Lung (tissue), 12 donors: ENCODE data around the gene POPDC2. TPM values are rescaled to one million over a fixed set of nuclear protein-coding genes. Genes with fewer than 3 reads are reported as not detected.
A peak's percentile ranks its signal among the peaks of the same experiment; 100 is the strongest.

Experiments used
- ATAC-seq: fragments of 200-7000 bp; cut with Tn5 transposase; one replicate; pipeline ENCODE4 v1.9.1; 2020; ENCODE audit warnings: moderate number of reproducible peaks; ENCODE audit not compliant: insufficient read depth, low FRiP score
- DNase-seq, 3 donors: peaks; one replicate each; pipeline ENCODE4 v3.0.0-alpha.2; 2013 to 2017
- H3K27ac ChIP-seq, 2 donors: one replicate each; pipeline ENCODE4 v1.5.1; 2013; ENCODE audit warnings: mild to moderate bottlenecking in 2 of 2, moderate library complexity in 2 of 2, control low read depth in 1 of 2, inconsistent platforms in 1 of 2, low read depth in 1 of 2, low read length in 1 of 2
- H3K27me3 ChIP-seq, 3 donors: one replicate each; pipeline ENCODE4 v1.5.1; 2013; ENCODE audit warnings: low read length in 2 of 3; ENCODE audit not compliant: control insufficient read depth in 3 of 3, insufficient read depth in 3 of 3
- H3K36me3 ChIP-seq, 4 donors: one replicate each; pipeline ENCODE4 v1.5.1; 2013; ENCODE audit warnings: low read length in 4 of 4, mild to moderate bottlenecking in 1 of 4, moderate library complexity in 1 of 4; ENCODE audit not compliant: control insufficient read depth in 4 of 4, insufficient read depth in 4 of 4
- H3K4me1 ChIP-seq, 5 donors: one replicate each; pipeline ENCODE4 v1.5.1; 2013; ENCODE audit warnings: low read length in 5 of 5, mild to moderate bottlenecking in 2 of 5, moderate library complexity in 1 of 5; ENCODE audit not compliant: control insufficient read depth in 5 of 5, insufficient read depth in 5 of 5
- H3K4me3 ChIP-seq: one replicate; pipeline ENCODE4 v1.5.1; 2013; ENCODE audit warnings: mild to moderate bottlenecking, control low read depth, moderate library complexity
- H3K9ac ChIP-seq, 2 donors: one replicate each; pipeline ENCODE4 v1.5.1; 2013; ENCODE audit warnings: low read length in 2 of 2, control low read depth in 1 of 2; ENCODE audit not compliant: insufficient read depth in 1 of 2
- H3K9me3 ChIP-seq, 4 donors: one replicate each; pipeline ENCODE4 v1.5.1; 2013; ENCODE audit warnings: low read length in 3 of 4, mild to moderate bottlenecking in 1 of 4, moderate library complexity in 1 of 4; ENCODE audit not compliant: control insufficient read depth in 4 of 4, insufficient read depth in 3 of 4
- CTCF ChIP-seq: IDR thresholded peaks from 2 replicates; pipeline ENCODE4 v1.5.1; 2012; ENCODE audit warnings: mild to moderate bottlenecking; ENCODE audit errors: control extremely low read depth, extremely low read depth
- WGBS, 2 donors: extraction: QIAGEN DNeasy Blood & Tissue Kit; methylation state at CpG; one replicate each; pipeline ENCODE4 v1.1.7; 2013; 5-methylcytosine and 5-hydroxymethylcytosine counted together
- polyA plus RNA-seq, 2 donors: library from polyadenylated mRNA; stranded (reverse); fragments of 200-250 nt; gene quantifications; one replicate each; pipeline ENCODE4 v1.2.1, GENCODE V29; 2013
- total RNA-seq, 2 donors: library from RNA; depleted of rRNA in 1 of 2; stranded (reverse); fragments of >200 nt in 1 of 2; gene quantifications; one replicate each; pipeline ENCODE4 v1.2.1, GENCODE V29; 2014 to 2021
- donor health status: control.
- donor health status: control.
- donor health status: Bipolar disorder and iron deficiency.
- donor health status: healthy.
- donor health status: DM: yes; HTN: yes; CAD: no.

The POPDC2 gene
- total and polyA plus RNA-seq, 4 donors, result 1.6 to 3.0 (median 2.0) TPM

GRCh38 chr3:119628390-119628789 lies 32.0 kb downstream of the POPDC2 start:
- WGBS, 2 donors, result 44 to 75% methylated on average over 4 of the region's 4 CpGs

GRCh38 chr3:119627461-119627860 lies 32.9 kb downstream of the POPDC2 start:
- DNase-seq (no peak), ATAC-seq (no peak)
- WGBS, 2 donors, result 33 to 54% methylated on average over 8 of the region's 8 CpGs
- Histone ChIP-seq H3K9ac (no peak overlapping the region), H3K27ac (peak overlapping the region in 1 of 2 donors; percentile 57), H3K27me3 (no peaks in the 10 kb centered on the region), H3K4me1 (peaks cover 0 to 13% (median 0%) of the 10 kb centered on the region in 5 donors), H3K9me3 (no peaks in the 10 kb centered on the region), H3K4me3 (no peak overlapping the region), H3K36me3 (no peaks in the 10 kb centered on the region)
- TF ChIP-seq CTCF, result no peak

More at GRCh38 chr3:119628390-119628789, 32.0 kb downstream of the POPDC2 start:
- no peaks in the 10 kb centered on the region for H3K9me3 ChIP-seq
- no peaks in the 10 kb centered on the region for H3K27me3 ChIP-seq
- H3K27ac ChIP-seq, result peak overlapping the region in 1 of 2 donors; percentile 58
- DNase-seq, result no peak
- H3K9ac ChIP-seq, result no peak overlapping the region
- no peak for ATAC-seq
- no peak overlapping the region for H3K4me3 ChIP-seq
- H3K36me3 ChIP-seq, result no peaks in the 10 kb centered on the region
- H3K4me1 ChIP-seq, result peaks cover 0 to 13% (median 0%) of the 10 kb centered on the region in 5 donors
- no peak for TF ChIP-seq CTCF

GRCh38 chr3:119626196-119626595 lies 34.2 kb downstream of the POPDC2 start:
- WGBS, 2 donors, result 82 to 90% methylated on average over 1 of the region's 1 CpG
- Histone ChIP-seq H3K27me3 (no peaks in the 10 kb centered on the region), H3K4me1 (peaks cover 0 to 13% (median 0%) of the 10 kb centered on the region in 5 donors), H3K4me3 (no peak overlapping the region), H3K27ac (peak overlapping the region in 1 of 2 donors; percentile 37), H3K9me3 (no peaks in the 10 kb centered on the region), H3K36me3 (no peaks in the 10 kb centered on the region), H3K9ac (no peak overlapping the region)
- ATAC-seq (no peak), DNase-seq (no peak)
- TF ChIP-seq CTCF, result no peak
